Skeletal muscle cell (primary cell): ENCODE results near the gene LCP1.

Experiments used
- DNase-seq: peaks from one replicate; pipeline ENCODE4 v3.0.0-alpha.2; 2010; ENCODE audit warnings: low read depth
- H3K4me3 ChIP-seq: 2 replicates; pipeline ENCODE4 v1.5.1; 2011; ENCODE audit warnings: low read depth, mild to moderate bottlenecking, control low read depth, low read length, moderate library complexity

LCP1 gene

GRCh38 chr13:46111151-46111550, 70.8 kb downstream of the LCP1 start:
- DNase-seq: no peak
- no peak overlapping the region for H3K4me3 ChIP-seq

DNA sequence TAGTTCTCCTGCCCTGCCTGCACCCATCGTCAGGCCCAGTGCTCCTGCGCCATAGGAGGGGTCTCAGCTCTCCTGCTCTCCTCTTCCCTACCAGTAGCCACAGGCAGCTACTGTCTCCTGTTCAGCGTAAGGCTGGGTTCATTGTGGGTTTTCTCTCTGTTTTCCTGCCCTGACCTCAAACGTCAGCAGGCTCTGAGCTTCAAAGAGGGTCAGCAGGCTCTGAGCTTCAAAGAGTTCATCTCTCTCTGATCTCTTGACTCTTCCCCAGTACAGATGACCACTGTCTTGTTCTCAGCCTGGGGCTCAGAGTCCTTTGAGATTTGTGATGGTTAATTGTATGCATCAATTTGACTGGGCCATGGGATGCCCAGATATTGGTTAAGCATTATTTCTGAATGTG, 72.5 kb downstream of the LCP1 start:
- no peak overlapping the region for H3K4me3 ChIP-seq
- no peak for DNase-seq

- DNase-seq: no peak
- H3K4me3 ChIP-seq: no peak overlapping the region
Measured at GRCh38 chr13:46106839-46107371, 75.1 kb downstream of the LCP1 start.

GRCh38 chr13:46104868-46105267, 77.1 kb downstream of the LCP1 start, which contains the start of gene CPB2:
Gene CPB2 (minus strand): TSS chr13:46105033. CDS start chr13:46105009, 24 bp downstream.
- DNase-seq: no peak
- no peak within 1 kb of the TSS for H3K4me3 ChIP-seq

DNA sequence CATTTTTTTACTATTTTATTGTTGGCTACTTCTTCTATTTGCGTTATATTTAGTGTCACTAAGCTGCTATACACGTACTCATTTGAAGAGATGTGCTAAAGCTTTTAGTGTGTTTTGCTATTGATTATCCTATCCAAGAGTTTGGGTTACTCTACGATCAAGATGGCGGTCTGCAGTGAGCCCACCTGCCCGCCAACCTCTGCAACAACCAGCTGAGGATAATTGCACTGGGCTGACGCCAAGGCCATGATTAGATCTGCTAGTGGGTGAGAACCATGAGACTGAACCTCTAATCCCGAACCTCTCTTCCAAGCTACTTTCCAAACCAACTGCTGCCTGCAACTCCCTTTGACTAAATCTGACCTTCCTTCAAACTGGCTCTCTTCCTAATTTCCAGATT, 78.9 kb downstream of the LCP1 start:
- no peak overlapping the region for H3K4me3 ChIP-seq
- no peak for DNase-seq

DNA sequence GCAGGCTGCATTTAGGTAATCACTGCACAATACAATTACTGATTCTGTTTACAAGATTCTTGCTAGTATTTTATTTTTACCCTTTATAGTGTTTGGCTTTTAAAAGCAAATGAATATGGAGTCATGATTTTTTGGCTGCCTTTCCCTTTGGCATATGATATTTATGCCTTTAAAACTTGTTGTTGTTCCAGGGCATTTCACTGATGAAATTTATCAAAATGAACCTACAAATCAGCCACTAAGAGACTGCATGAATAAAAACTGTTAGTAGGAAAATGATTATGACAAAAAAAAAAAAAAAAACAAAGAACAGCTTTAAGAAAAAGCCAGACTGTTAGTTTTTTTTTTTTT, 79.7 kb downstream of the LCP1 start:
- DNase-seq: no peak

GRCh38 chr13:46101484-46102254, 80.3 kb downstream of the LCP1 start:
- H3K4me3 ChIP-seq: no peak overlapping the region
- DNase-seq: no peak

More for the DNA sequence above, 79.7 kb downstream of the LCP1 start:
- no peak overlapping the region for H3K4me3 ChIP-seq

- no peak overlapping the region for H3K4me3 ChIP-seq
- DNase-seq: no peak
Measured at GRCh38 chr13:46101002-46101401, 81.0 kb downstream of the LCP1 start.

- H3K4me3 ChIP-seq: no peak overlapping the region
- no peak for DNase-seq
Measured at GRCh38 chr13:46100191-46100815, 81.7 kb downstream of the LCP1 start.

DNA sequence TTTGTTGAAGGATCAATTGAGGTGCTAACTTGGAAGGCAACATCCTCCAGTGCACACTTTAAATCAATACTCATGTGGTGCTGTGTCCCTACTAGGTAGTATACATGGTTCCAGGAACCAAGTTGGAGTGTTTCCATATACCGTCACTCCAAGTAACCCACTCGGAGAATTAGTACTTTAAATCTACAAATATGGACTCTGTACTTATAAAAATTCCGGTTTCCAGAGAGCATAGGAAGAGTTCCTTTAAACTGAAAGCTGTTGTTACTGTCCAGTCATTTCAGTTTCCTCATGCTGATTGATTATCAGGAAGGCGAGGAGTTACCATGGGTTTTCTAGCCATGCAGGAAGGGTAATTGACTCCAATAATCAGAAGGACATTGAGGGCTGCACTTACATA, 84.3 kb downstream of the LCP1 start:
- no peak overlapping the region for H3K4me3 ChIP-seq
- no peak for DNase-seq

DNA sequence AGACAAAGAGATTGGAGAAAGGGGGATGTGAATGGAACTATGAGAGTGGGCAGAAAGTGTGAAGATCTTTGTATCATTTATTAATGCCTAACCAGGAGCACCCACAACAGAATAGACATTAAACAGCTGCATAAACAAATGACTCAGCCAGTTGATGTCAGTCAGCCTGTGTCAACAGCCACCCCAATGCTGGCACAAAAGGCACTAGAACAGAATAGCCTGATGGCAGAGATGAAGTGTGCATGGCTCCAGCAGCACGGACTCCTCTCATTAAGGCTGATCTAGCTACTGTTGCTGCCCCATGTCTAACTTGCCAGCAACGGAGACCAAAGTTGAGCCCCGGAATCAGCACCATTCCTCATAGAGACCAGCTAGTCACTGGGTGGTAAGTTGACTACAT, 85.0 kb downstream of the LCP1 start:
- no peak for DNase-seq
- H3K4me3 ChIP-seq: no peak overlapping the region

DNA sequence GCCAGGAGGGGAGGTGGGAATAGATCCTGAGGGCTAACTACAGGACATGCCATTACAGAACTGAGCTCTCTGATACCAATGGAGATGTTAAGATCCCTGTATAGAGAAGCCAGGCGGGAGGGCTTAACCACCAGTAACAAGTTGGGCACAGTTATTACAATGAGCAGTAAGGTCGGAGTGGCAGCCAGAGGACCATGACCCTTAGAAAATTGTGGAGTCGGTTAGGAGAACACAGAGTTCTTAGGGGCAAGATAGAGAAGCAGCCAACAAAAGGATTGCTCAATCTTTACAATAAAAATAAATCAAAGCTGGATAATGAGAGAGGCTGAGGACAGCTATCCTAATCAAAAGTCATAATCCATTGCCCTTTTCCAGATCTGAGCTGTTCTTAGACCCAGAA, 87.5 kb downstream of the LCP1 start:
- no peak for DNase-seq
- H3K4me3 ChIP-seq: no peak overlapping the region

- DNase-seq: no peak
- no peak overlapping the region for H3K4me3 ChIP-seq
Measured at GRCh38 chr13:46088821-46089562, 93.0 kb downstream of the LCP1 start.

DNA sequence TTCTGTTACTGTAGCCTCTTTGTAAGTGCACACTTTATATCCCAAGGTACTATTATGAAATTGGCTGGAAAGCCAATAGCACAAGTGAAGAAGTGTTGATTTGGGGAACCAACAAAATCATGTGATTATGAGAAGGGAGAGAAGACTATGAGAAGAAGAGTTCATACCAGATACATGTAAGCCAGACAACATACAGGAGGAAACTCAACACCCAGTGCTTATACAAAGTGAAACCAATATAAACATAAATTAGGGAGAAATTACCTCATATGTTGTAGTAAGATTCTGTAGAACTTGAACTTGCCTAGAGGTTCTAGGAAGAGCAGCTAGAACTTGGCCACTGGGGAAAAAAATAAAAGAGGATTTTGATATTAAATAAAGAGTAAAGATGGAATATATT, 94.5 kb downstream of the LCP1 start:
- no peak overlapping the region for H3K4me3 ChIP-seq

DNA sequence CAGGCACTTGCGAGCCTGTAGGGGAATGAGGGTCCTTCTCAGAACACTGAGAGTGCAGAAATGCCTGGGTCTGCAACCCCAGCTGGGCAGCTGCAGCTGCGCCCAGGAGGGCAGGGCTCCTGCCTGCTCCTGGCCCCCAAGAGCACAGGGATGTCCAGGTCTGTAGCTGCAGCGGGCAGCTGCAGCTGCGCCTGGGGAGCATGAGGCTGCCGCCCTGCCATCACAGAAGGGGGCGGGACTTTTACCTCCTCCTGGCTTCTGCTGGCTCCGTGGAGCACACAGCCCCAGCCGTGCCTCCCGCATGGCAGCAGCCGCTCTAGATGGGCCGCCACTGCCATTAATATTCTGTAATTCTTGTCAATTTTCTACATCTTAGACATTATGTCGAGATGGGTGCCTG, 95.0 kb downstream of the LCP1 start:
- no peak overlapping the region for H3K4me3 ChIP-seq
- no peak for DNase-seq

More for the DNA sequence above, 94.5 kb downstream of the LCP1 start:
- DNase-seq: no peak

DNA sequence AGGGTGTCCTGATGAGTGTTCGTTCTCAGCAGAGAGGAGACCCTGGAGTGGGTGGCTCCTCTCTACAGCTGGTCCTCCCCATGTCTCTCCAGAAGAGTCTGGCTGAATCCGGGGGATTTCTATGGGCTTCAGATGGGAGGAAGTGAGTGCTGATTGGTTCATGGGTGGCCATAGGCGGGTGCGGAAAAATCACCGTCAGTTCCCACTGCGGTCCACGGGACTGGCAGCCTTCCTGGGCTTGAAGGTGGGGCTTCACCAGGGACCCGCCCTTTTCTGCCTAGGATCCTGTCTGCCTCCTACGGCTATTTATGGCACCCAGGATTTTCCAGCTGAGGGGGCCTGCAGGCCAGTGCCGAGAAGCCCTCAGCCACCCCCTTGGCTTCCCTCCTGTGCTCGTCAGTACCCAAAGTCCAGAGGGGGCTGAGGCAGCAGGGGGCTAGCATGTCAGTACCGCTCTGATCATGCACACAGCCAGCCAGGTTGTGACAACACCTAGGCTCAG, 95.5 kb downstream of the LCP1 start:
- H3K4me3 ChIP-seq: no peak overlapping the region
- DNase-seq: no peak

- H3K4me3 ChIP-seq: no peak overlapping the region
- DNase-seq: no peak
Measured at GRCh38 chr13:46085737-46086136, 96.2 kb downstream of the LCP1 start.

GRCh38 chr13:46082324-46082723, 99.7 kb downstream of the LCP1 start:
- H3K4me3 ChIP-seq: no peak overlapping the region
- no peak for DNase-seq

DNA sequence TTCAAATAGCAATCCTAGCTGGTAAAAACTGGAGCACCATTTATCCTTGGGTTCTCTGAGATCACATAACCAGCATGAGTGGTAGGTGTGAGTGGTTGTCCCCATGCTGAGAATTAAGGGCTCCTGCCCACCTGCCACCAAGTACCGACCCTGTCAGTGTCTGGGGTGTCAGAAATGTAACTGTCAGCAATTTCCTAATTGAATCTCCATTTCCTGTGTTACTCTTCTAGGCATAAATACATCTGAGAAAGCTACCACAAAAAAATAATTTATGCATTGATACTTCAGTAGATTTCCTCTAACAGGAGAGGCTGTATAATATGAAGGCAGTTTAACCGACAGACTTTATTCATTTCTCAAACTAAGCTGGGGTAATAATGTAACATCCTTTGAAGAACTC, 102.2 kb downstream of the LCP1 start:
- DNase-seq: no peak
- no peak overlapping the region for H3K4me3 ChIP-seq

- H3K4me3 ChIP-seq: no peak overlapping the region
- DNase-seq: no peak
Measured at GRCh38 chr13:46077265-46077664, 104.7 kb downstream of the LCP1 start.
